GM19025 (cell line): Measurements from ENCODE around the gene ACSM5.

Experiments
- ATAC-seq: cut with Tn5 transposase; IDR thresholded peaks from one replicate; pipeline ENCODE4 v1.9.1; 2021; ENCODE audit warnings: mild to moderate bottlenecking, low read depth, moderate library complexity; ENCODE audit not compliant: unreplicated experiment

Gene ACSM5

GRCh38 chr16:20409398-20410120 is at the start of gene ACSM5:
TSS of gene ACSM5 (plus strand) at chr16:20409534. CDS start at chr16:20411485, 1,951 bp downstream.
- ATAC-seq, result no peak

GRCh38 chr16:20359997-20360396 is 49.3 kb upstream of the ACSM5 start:
- no peak for ATAC-seq

- no peak for ATAC-seq
Measured at GRCh38 chr16:20363191-20363590, 46.1 kb upstream of the ACSM5 start.

GRCh38 chr16:20364051-20364450 is 45.3 kb upstream of the ACSM5 start:
- no peak for ATAC-seq

- ATAC-seq, result no peak
Measured at GRCh38 chr16:20369452-20370054, 39.8 kb upstream of the ACSM5 start.

GRCh38 chr16:20372701-20373100 is 36.6 kb upstream of the ACSM5 start:
- ATAC-seq, result no peak

- no peak for ATAC-seq
Measured at GRCh38 chr16:20377181-20377580, 32.2 kb upstream of the ACSM5 start.

GRCh38 chr16:20380782-20381181 is 28.6 kb upstream of the ACSM5 start:
- no peak for ATAC-seq

- no peak for ATAC-seq
Measured at GRCh38 chr16:20382202-20382948, 27.0 kb upstream of the ACSM5 start.

GRCh38 chr16:20383106-20384029 is 26.0 kb upstream of the ACSM5 start:
- ATAC-seq, result no peak

GRCh38 chr16:20385844-20386832 is 23.2 kb upstream of the ACSM5 start:
- no peak for ATAC-seq

- no peak for ATAC-seq
Measured at GRCh38 chr16:20387978-20388377, 21.4 kb upstream of the ACSM5 start.

GRCh38 chr16:20388854-20389253 is 20.5 kb upstream of the ACSM5 start:
- no peak for ATAC-seq

GRCh38 chr16:20391045-20391444 is 18.3 kb upstream of the ACSM5 start:
- no peak for ATAC-seq

GRCh38 chr16:20393801-20394577 is 15.3 kb upstream of the ACSM5 start:
- no peak for ATAC-seq

- ATAC-seq, result no peak
Measured at GRCh38 chr16:20395946-20396345, 13.4 kb upstream of the ACSM5 start.

GRCh38 chr16:20396846-20397467 is 12.4 kb upstream of the ACSM5 start:
- ATAC-seq, result no peak

- ATAC-seq, result no peak
Measured at GRCh38 chr16:20397468-20398074, 11.8 kb upstream of the ACSM5 start.
